CD4-positive, CD25-positive, alpha-beta regulatory T cell (primary cell): ENCODE data around the gene CIBAR2. TPM values are rescaled to one million over a fixed set of nuclear protein-coding genes. Genes with fewer than 3 reads are reported as not detected.

Source experiments
- ATAC-seq, 2 donors: fragments of 150-1000 bp; cut with Tn5 transposase; one replicate each; pipeline ENCODE4 v1.10.0; 2021; ENCODE audit warnings: low read depth in 2 of 2, moderate number of reproducible peaks in 2 of 2, moderate library complexity in 1 of 2
- DNase-seq, 3 donors: peaks; one replicate each; pipeline versions ENCODE4 v3.0.0 to v3.0.0-alpha.2; 2012 to 2022; ENCODE audit warnings: mixed read lengths in 1 of 3
- H3K27ac ChIP-seq: one replicate; pipeline ENCODE4 v1.7.0; 2013; ENCODE audit warnings: mild to moderate bottlenecking, low read length; ENCODE audit not compliant: insufficient read depth, poor library complexity, severe bottlenecking
- H3K27me3 ChIP-seq: one replicate; pipeline ENCODE4 v1.7.0; 2013; ENCODE audit warnings: low read length; ENCODE audit not compliant: control insufficient read depth, insufficient read depth
- H3K36me3 ChIP-seq: one replicate; pipeline ENCODE4 v1.7.0; 2013; ENCODE audit warnings: mild to moderate bottlenecking, low read length, moderate library complexity; ENCODE audit not compliant: control insufficient read depth, insufficient read depth
- H3K4me1 ChIP-seq: 2 replicates; pipeline ENCODE4 v1.7.0; 2013; ENCODE audit warnings: mild to moderate bottlenecking, low read length; ENCODE audit not compliant: insufficient read depth, control insufficient read depth, poor library complexity, severe bottlenecking
- H3K4me3 ChIP-seq: one replicate; pipeline ENCODE4 v1.7.0; 2013; ENCODE audit warnings: low read depth, mild to moderate bottlenecking, low read length, moderate library complexity
- H3K9me3 ChIP-seq, 2 experiments: 1 replicate in 1 of 2; 2 replicates in 1 of 2; pipeline ENCODE4 v1.7.0; 2013; ENCODE audit warnings: low read length in 2 of 2, mild to moderate bottlenecking in 1 of 2, moderate library complexity in 1 of 2; ENCODE audit not compliant: control insufficient read depth in 2 of 2
- H3K27ac Mint-ChIP-seq, 3 donors: one replicate each; pipeline ENCODE4 v1.8.0; 2020 to 2022; ENCODE audit warnings: mild to moderate bottlenecking in 3 of 3, mixed read lengths in 3 of 3, moderate library complexity in 2 of 3
- H3K27me3 Mint-ChIP-seq: one replicate; pipeline ENCODE4 v1.8.0; 2022; ENCODE audit warnings: mild to moderate bottlenecking, mixed read lengths
- H3K36me3 Mint-ChIP-seq: one replicate; pipeline ENCODE4 v1.8.0; 2020; ENCODE audit warnings: mixed read lengths
- H3K4me1 Mint-ChIP-seq, 4 donors: one replicate each; pipeline ENCODE4 v1.8.0; 2020 to 2022; ENCODE audit warnings: mixed read lengths in 4 of 4, mild to moderate bottlenecking in 1 of 4
- H3K4me3 Mint-ChIP-seq, 4 donors: one replicate each; pipeline ENCODE4 v1.8.0; 2020 to 2022; ENCODE audit warnings: mild to moderate bottlenecking in 4 of 4, mixed read lengths in 4 of 4, moderate library complexity in 3 of 4
- H3K9me3 Mint-ChIP-seq, 7 donors: one replicate each; pipeline ENCODE4 v1.8.0; 2020 to 2022; ENCODE audit warnings: mixed read lengths in 7 of 7, mild to moderate bottlenecking in 3 of 7, moderate library complexity in 2 of 7
- polyA plus RNA-seq, 4 donors: library from polyadenylated mRNA; unstranded; fragments of 300-500 nt; fragmentation: Illumina TruSeq; gene quantifications; one replicate each; pipeline ENCODE4 v1.2.3, GENCODE V29; 2021
- total RNA-seq: library from RNA; stranded (reverse); gene quantifications from one replicate; pipeline ENCODE4 v1.2.3, GENCODE V29; 2022

Gene CIBAR2
- total and polyA plus RNA-seq, 5 donors from 2014 or later: not detected

- Mint-ChIP-seq H3K4me3 (no peak overlapping the region), H3K9me3 (no peaks in the 10 kb centered on the region), H3K27me3 (peaks cover 20% of the 10 kb centered on the region), H3K27ac (no peak overlapping the region), H3K4me1 (peaks cover 0 to 5% (median 0%) of the 10 kb centered on the region in 4 donors), H3K36me3 (no peaks in the 10 kb centered on the region)
- ATAC-seq: no peak
- no peaks in the 10 kb centered on the region for H3K4me1 ChIP-seq
- no peak for DNase-seq
- no peaks in the 10 kb centered on the region for H3K9me3 ChIP-seq
- no peaks in the 10 kb centered on the region for H3K27me3 ChIP-seq
- H3K4me3 ChIP-seq: no peak overlapping the region
- no peaks in the 10 kb centered on the region for H3K36me3 ChIP-seq
- no peak overlapping the region for H3K27ac ChIP-seq
Measured at GRCh38 chr16:85142129-85142513, 29.8 kb upstream of the CIBAR2 start.

- Histone ChIP-seq H3K27me3 (no peaks in the 10 kb centered on the region), H3K9me3 (no peaks in the 10 kb centered on the region), H3K4me1 (no peaks in the 10 kb centered on the region), H3K36me3 (no peaks in the 10 kb centered on the region), H3K27ac (no peak overlapping the region), H3K4me3 (no peak overlapping the region)
- no peak overlapping the region for H3K27ac Mint-ChIP-seq
- DNase-seq (no peak), ATAC-seq (no peak)
- H3K9me3 Mint-ChIP-seq: no peaks in the 10 kb centered on the region
- no peak overlapping the region for H3K4me3 Mint-ChIP-seq
- H3K27me3 Mint-ChIP-seq: peaks cover 23% of the 10 kb centered on the region
- peaks cover 0 to 7% (median 0%) of the 10 kb centered on the region in 4 donors for H3K4me1 Mint-ChIP-seq
- H3K36me3 Mint-ChIP-seq: no peaks in the 10 kb centered on the region
Measured at GRCh38 chr16:85141491-85142128, 29.3 kb upstream of the CIBAR2 start.

GRCh38 chr16:85140455-85141012, 28.3 kb upstream of the CIBAR2 start:
- no peaks in the 10 kb centered on the region for H3K36me3 Mint-ChIP-seq
- peaks cover 33% of the 10 kb centered on the region for H3K27me3 Mint-ChIP-seq
- H3K4me3 ChIP-seq: no peak overlapping the region
- no peak overlapping the region for H3K4me3 Mint-ChIP-seq
- no peak for DNase-seq
- no peak for ATAC-seq
- no peaks in the 10 kb centered on the region for H3K9me3 ChIP-seq
- no peaks in the 10 kb centered on the region for H3K27me3 ChIP-seq
- H3K4me1 ChIP-seq: no peaks in the 10 kb centered on the region
- peaks cover 0 to 7% (median 0%) of the 10 kb centered on the region in 4 donors for H3K4me1 Mint-ChIP-seq
- H3K27ac Mint-ChIP-seq: no peak overlapping the region
- no peaks in the 10 kb centered on the region for H3K36me3 ChIP-seq
- no peak overlapping the region for H3K27ac ChIP-seq
- H3K9me3 Mint-ChIP-seq: no peaks in the 10 kb centered on the region

- no peak for ATAC-seq
- Mint-ChIP-seq H3K9me3 (no peaks in the 10 kb centered on the region), H3K27me3 (peaks cover 33% of the 10 kb centered on the region), H3K36me3 (no peaks in the 10 kb centered on the region), H3K4me1 (peaks cover 0 to 7% (median 0%) of the 10 kb centered on the region in 4 donors), H3K4me3 (no peak overlapping the region), H3K27ac (no peak overlapping the region)
- Histone ChIP-seq H3K9me3 (no peaks in the 10 kb centered on the region), H3K4me3 (no peak overlapping the region), H3K4me1 (no peaks in the 10 kb centered on the region), H3K27me3 (no peaks in the 10 kb centered on the region), H3K27ac (no peak overlapping the region), H3K36me3 (no peaks in the 10 kb centered on the region)
- no peak for DNase-seq
Measured at GRCh38 chr16:85139881-85140339, 27.6 kb upstream of the CIBAR2 start.

- Histone ChIP-seq H3K27me3 (no peaks in the 10 kb centered on the region), H3K36me3 (no peaks in the 10 kb centered on the region), H3K27ac (no peak overlapping the region), H3K4me3 (no peak overlapping the region), H3K4me1 (no peaks in the 10 kb centered on the region), H3K9me3 (no peaks in the 10 kb centered on the region)
- H3K36me3 Mint-ChIP-seq: no peaks in the 10 kb centered on the region
- peak overlapping the region in 1 of 4 donors; percentile 16 for H3K4me3 Mint-ChIP-seq
- no peak for DNase-seq
- no peak for ATAC-seq
- H3K27me3 Mint-ChIP-seq: peaks cover 33% of the 10 kb centered on the region
- H3K4me1 Mint-ChIP-seq: peaks cover 0 to 7% (median 0%) of the 10 kb centered on the region in 4 donors
- H3K27ac Mint-ChIP-seq: no peak overlapping the region
- no peaks in the 10 kb centered on the region for H3K9me3 Mint-ChIP-seq
Measured at GRCh38 chr16:85138825-85139627, 26.8 kb upstream of the CIBAR2 start.

GRCh38 chr16:85138073-85138824, 26.0 kb upstream of the CIBAR2 start:
- H3K27me3 Mint-ChIP-seq: peaks cover 33% of the 10 kb centered on the region

GRCh38 chr16:85137323-85138072, 25.2 kb upstream of the CIBAR2 start:
- Mint-ChIP-seq H3K9me3 (no peaks in the 10 kb centered on the region), H3K36me3 (no peaks in the 10 kb centered on the region), H3K27me3 (peaks cover 33% of the 10 kb centered on the region), H3K4me1 (peaks cover 0 to 7% (median 0%) of the 10 kb centered on the region in 4 donors), H3K4me3 (no peak overlapping the region), H3K27ac (no peak overlapping the region)
- no peaks in the 10 kb centered on the region for H3K9me3 ChIP-seq
- no peak overlapping the region for H3K27ac ChIP-seq
- no peaks in the 10 kb centered on the region for H3K27me3 ChIP-seq
- ATAC-seq (no peak), DNase-seq (no peak)
- H3K36me3 ChIP-seq: no peaks in the 10 kb centered on the region
- H3K4me1 ChIP-seq: no peaks in the 10 kb centered on the region
- H3K4me3 ChIP-seq: no peak overlapping the region

More at GRCh38 chr16:85138073-85138824, 26.0 kb upstream of the CIBAR2 start:
- no peak overlapping the region for H3K4me3 Mint-ChIP-seq
- Histone ChIP-seq H3K4me1 (no peaks in the 10 kb centered on the region), H3K36me3 (no peaks in the 10 kb centered on the region), H3K27me3 (no peaks in the 10 kb centered on the region), H3K4me3 (no peak overlapping the region), H3K27ac (no peak overlapping the region), H3K9me3 (no peaks in the 10 kb centered on the region)
- ATAC-seq (no peak), DNase-seq (no peak)
- H3K36me3 Mint-ChIP-seq: no peaks in the 10 kb centered on the region
- no peaks in the 10 kb centered on the region for H3K9me3 Mint-ChIP-seq
- no peak overlapping the region for H3K27ac Mint-ChIP-seq
- peaks cover 0 to 7% (median 0%) of the 10 kb centered on the region in 4 donors for H3K4me1 Mint-ChIP-seq
